ENCODE results near the gene UMODL1. TPM values are rescaled to one million over a fixed set of nuclear protein-coding genes. Genes with fewer than 3 reads are reported as not detected.

Gene UMODL1
- total and polyA plus RNA-seq, 2 donors (not counting 3 experiments of a cell fraction or from before 2014, with no cell fraction given): not detected

- no peaks in the 10 kb centered on the region for H4K20me1 ChIP-seq (replicated peaks; ENCODE audit: control insufficient read depth, extremely low read depth, insufficient read depth, low read length)
- no peak overlapping the region for H3K4me3 ChIP-seq (replicated peaks in 1 of 3; ENCODE audit: insufficient read depth in 1 of 3, low read depth in 1 of 3, low read length in 3 of 3)
- H3K36me3 ChIP-seq (ENCODE audit: control insufficient read depth in 2 of 2, extremely low read depth in 1 of 2, insufficient read depth in 2 of 2, low read length in 2 of 2): no peaks in the 10 kb centered on the region
- CTCF ChIA-PET: interaction anchor here (1.0 to 2.1 kb wide), 3 partner anchors 9 to 36 kb away, joined by 3 to 7 read pairs (median 5); no protein-coding TSS in a partner anchor
- intact Hi-C loops (cut with micrococcal nuclease) (no loop called here), dilution Hi-C loops (cut with MboI; ENCODE audit: extremely low pct_ligation_motif_present, low sequenced_read_pairs) (no loop called here)
- no peaks in the 10 kb centered on the region for H3K9me3 ChIP-seq (replicated peaks; ENCODE audit: control insufficient read depth, insufficient read depth, low read length)
- H3K4me2 ChIP-seq (ENCODE audit: insufficient read depth, low read length): no peak overlapping the region
- POLR2A ChIA-PET: no interaction called here
- peaks cover 0 to 3% of the 10 kb centered on the region in 2 experiments for H3K27me3 ChIP-seq (ENCODE audit: control insufficient read depth in 2 of 2, insufficient read depth in 2 of 2, low read length in 2 of 2)
- no peaks in the 10 kb centered on the region for H3K4me1 ChIP-seq (ENCODE audit: control insufficient read depth, extremely low read depth, insufficient read depth, low read length)
- H3K9me1 ChIP-seq (replicated peaks; ENCODE audit: control insufficient read depth, extremely low read depth, insufficient read depth, low read length): no peaks in the 10 kb centered on the region
- H3K79me2 ChIP-seq (ENCODE audit: control insufficient read depth, insufficient read depth, low read length): no peaks in the 10 kb centered on the region
- no peak overlapping the region for H2AFZ ChIP-seq (ENCODE audit: low read depth, low read length)
- DNase-seq (ENCODE audit: low read depth, low spot score) (no peak), FAIRE-seq (no peak)
- H3K27ac ChIP-seq (ENCODE audit: insufficient read depth, low read depth, low read length): no peak overlapping the region
- no TSS peak for BruUV-seq (replicated peaks)
- TF ChIP-seq, protein P1, sequence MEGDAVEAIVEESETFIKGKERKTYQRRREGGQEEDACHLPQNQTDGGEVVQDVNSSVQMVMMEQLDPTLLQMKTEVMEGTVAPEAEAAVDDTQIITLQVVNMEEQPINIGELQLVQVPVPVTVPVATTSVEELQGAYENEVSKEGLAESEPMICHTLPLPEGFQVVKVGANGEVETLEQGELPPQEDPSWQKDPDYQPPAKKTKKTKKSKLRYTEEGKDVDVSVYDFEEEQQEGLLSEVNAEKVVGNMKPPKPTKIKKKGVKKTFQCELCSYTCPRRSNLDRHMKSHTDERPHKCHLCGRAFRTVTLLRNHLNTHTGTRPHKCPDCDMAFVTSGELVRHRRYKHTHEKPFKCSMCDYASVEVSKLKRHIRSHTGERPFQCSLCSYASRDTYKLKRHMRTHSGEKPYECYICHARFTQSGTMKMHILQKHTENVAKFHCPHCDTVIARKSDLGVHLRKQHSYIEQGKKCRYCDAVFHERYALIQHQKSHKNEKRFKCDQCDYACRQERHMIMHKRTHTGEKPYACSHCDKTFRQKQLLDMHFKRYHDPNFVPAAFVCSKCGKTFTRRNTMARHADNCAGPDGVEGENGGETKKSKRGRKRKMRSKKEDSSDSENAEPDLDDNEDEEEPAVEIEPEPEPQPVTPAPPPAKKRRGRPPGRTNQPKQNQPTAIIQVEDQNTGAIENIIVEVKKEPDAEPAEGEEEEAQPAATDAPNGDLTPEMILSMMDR (IDR thresholded peaks at IDR 0.05; ENCODE audit: extremely low read depth in 1 of 2, insufficient read depth in 1 of 2, low read depth in 1 of 2, low read length in 2 of 2): no peak
- no peak overlapping the region for H3K9ac ChIP-seq (replicated peaks; ENCODE audit: extremely low read depth, insufficient read depth, low read length)
Measured at GRCh38 chr21:42081138-42081537, 10.0 kb downstream of the UMODL1 start.

DNA sequence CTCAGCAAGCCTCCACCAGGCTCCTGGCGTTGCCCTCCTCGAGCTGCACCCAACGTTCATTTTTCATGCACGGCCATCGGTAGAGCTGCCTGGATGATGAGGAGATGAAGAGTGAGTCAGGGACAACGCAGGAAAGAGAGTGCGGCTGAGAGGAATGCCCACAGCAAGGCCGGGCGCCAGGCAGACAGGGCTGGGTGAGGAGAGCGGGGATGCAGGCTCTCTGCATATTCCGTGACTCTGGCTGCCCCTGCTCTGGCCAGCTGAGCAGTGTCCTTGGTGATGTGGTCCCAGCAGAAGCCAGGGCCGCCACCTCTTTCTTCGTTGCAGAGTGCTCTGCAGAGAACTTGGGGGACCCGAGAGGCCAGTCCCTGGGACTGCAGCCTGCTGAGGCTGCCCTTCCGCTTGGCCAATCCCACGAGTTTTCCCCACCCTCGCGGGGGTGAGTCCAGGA lies 10.8 kb downstream of the UMODL1 start:
- Histone ChIP-seq H3K79me2 (ENCODE audit: control insufficient read depth, insufficient read depth, low read length) (no peaks in the 10 kb centered on the region), H3K4me1 (ENCODE audit: control insufficient read depth, extremely low read depth, insufficient read depth, low read length) (no peaks in the 10 kb centered on the region), H3K36me3 (ENCODE audit: control insufficient read depth in 2 of 2, extremely low read depth in 1 of 2, insufficient read depth in 2 of 2, low read length in 2 of 2) (no peaks in the 10 kb centered on the region), H3K4me3 (replicated peaks in 1 of 3; ENCODE audit: insufficient read depth in 1 of 3, low read depth in 1 of 3, low read length in 3 of 3) (no peak overlapping the region), H3K4me2 (ENCODE audit: insufficient read depth, low read length) (no peak overlapping the region), H3K9me1 (replicated peaks; ENCODE audit: control insufficient read depth, extremely low read depth, insufficient read depth, low read length) (no peaks in the 10 kb centered on the region), H3K9ac (replicated peaks; ENCODE audit: extremely low read depth, insufficient read depth, low read length) (no peak overlapping the region), H3K27ac (ENCODE audit: insufficient read depth, low read depth, low read length) (no peak overlapping the region), H3K9me3 (replicated peaks; ENCODE audit: control insufficient read depth, insufficient read depth, low read length) (no peaks in the 10 kb centered on the region), H4K20me1 (replicated peaks; ENCODE audit: control insufficient read depth, extremely low read depth, insufficient read depth, low read length) (no peaks in the 10 kb centered on the region), H2AFZ (ENCODE audit: low read depth, low read length) (no peak overlapping the region), H3K27me3 (ENCODE audit: control insufficient read depth in 2 of 2, insufficient read depth in 2 of 2, low read length in 2 of 2) (peaks cover 0 to 3% of the 10 kb centered on the region in 2 experiments)
- FAIRE-seq (no peak), DNase-seq (ENCODE audit: low read depth, low spot score) (no peak)
- TF ChIP-seq EZH2 (IDR thresholded peaks at IDR 0.05; ENCODE audit: borderline replicate concordance, low read depth, low read length, severe bottlenecking) (no peak), POLR2AphosphoS5 (IDR thresholded peaks at IDR 0.05; ENCODE audit: insufficient read depth, low read depth, low read length) (no peak), MYC (IDR thresholded peaks at IDR 0.05; ENCODE audit: low read depth, low read length) (no peak), MAX (IDR thresholded peaks at IDR 0.05; ENCODE audit: insufficient read depth, insufficient read length) (no peak)
- ChIA-PET POLR2A (no interaction called here), CTCF (interaction anchor here (0.7 to 2.1 kb wide), 5 partner anchors 8 to 265 kb away, joined by 3 to 8 read pairs (median 5); no protein-coding TSS in a partner anchor)
- BruUV-seq (replicated peaks): no TSS peak
- dilution Hi-C loops (cut with MboI; ENCODE audit: extremely low pct_ligation_motif_present, low sequenced_read_pairs): no loop called here
- intact Hi-C loops (cut with micrococcal nuclease): no loop called here

All from endothelial cell of umbilical vein (primary cell).